Measurements from ENCODE around the gene DUSP1.

GRCh38 chr5:172793577-172794488, 22.8 kb upstream of the DUSP1 start:
- TF ChIP-seq CTCF (conservative IDR thresholded peaks at IDR 0.05; ENCODE audit: low read length), result no peak
- TF ChIP-seq EZH2phosphoT487 (IDR thresholded peaks at IDR 0.05; ENCODE audit: borderline replicate concordance, low read depth, low read length), result no peak
